Stomach smooth muscle (tissue), 2 donors: Measurements from ENCODE around the gene CCDC78.

Experiments used
- H3K27ac ChIP-seq: one replicate; pipeline ENCODE4 v1.7.0; 2013; ENCODE audit warnings: mild to moderate bottlenecking, low read length, inconsistent platforms
- H3K27me3 ChIP-seq, 2 donors: one replicate each; pipeline ENCODE4 v1.7.0; 2013; ENCODE audit warnings: low read length in 2 of 2; ENCODE audit not compliant: insufficient read depth in 2 of 2, control insufficient read depth in 1 of 2
- H3K36me3 ChIP-seq, 2 donors: one replicate each; pipeline ENCODE4 v1.7.0; 2013; ENCODE audit warnings: low read length in 2 of 2; ENCODE audit not compliant: control insufficient read depth in 2 of 2, insufficient read depth in 2 of 2
- H3K4me1 ChIP-seq: one replicate; pipeline ENCODE4 v1.7.0; 2013; ENCODE audit warnings: low read length; ENCODE audit not compliant: control insufficient read depth, insufficient read depth
- H3K4me3 ChIP-seq, 2 donors: one replicate each; pipeline ENCODE4 v1.7.0; 2013; ENCODE audit warnings: low read length in 2 of 2
- H3K9ac ChIP-seq, 2 donors: one replicate each; pipeline ENCODE4 v1.7.0; 2013; ENCODE audit warnings: low read length in 2 of 2, mild to moderate bottlenecking in 1 of 2
- H3K9me3 ChIP-seq, 2 donors: one replicate each; pipeline ENCODE4 v1.7.0; 2013; ENCODE audit warnings: low read length in 2 of 2; ENCODE audit not compliant: control insufficient read depth in 2 of 2
- donor health status: healthy.
- donor health status: Pancreatic carcinoma.

Gene CCDC78

GRCh38 chr16:766820-767640, 40.8 kb upstream of the CCDC78 start:
- H3K36me3 ChIP-seq = no peaks in the 10 kb centered on the region
- no peaks in the 10 kb centered on the region for H3K4me1 ChIP-seq
- no peak overlapping the region for H3K4me3 ChIP-seq
- H3K27ac ChIP-seq = no peak overlapping the region
- H3K27me3 ChIP-seq = peaks cover 7 to 13% of the 10 kb centered on the region in 2 donors
- H3K9me3 ChIP-seq = no peaks in the 10 kb centered on the region
- no peak overlapping the region for H3K9ac ChIP-seq

DNA sequence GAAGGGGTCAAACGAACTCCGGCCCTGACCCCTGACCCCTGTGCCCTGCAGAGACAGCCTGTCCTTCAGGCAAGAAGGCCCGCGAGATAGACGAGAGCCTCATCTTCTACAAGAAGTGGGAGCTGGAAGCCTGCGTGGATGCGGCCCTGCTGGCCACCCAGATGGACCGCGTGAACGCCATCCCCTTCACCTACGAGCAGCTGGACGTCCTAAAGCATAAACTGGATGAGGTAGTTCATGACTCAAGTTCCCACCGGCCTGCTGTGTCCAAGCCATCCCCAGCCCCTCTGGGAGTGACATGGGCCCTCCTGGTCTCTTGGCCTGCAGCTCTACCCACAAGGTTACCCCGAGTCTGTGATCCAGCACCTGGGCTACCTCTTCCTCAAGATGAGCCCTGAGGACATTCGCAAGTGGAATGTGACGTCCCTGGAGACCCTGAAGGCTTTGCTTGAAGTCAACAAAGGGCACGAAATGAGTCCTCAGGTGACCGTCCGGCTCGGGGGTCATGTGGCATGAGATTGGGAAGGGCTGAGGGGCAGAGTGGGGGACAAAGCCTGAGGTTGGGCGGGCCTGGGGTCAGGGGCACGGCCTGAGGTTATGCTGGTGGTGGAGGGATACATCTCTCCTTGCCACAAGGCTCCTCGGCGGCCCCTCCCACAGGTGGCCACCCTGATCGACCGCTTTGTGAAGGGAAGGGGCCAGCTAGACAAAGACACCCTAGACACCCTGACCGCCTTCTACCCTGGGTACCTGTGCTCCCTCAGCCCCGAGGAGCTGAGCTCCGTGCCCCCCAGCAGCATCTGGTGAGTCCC, 40.0 kb upstream of the CCDC78 start:
- Histone ChIP-seq H3K36me3 (no peaks in the 10 kb centered on the region), H3K9me3 (no peaks in the 10 kb centered on the region), H3K27me3 (peaks cover 7 to 13% of the 10 kb centered on the region in 2 donors), H3K4me3 (no peak overlapping the region), H3K4me1 (no peaks in the 10 kb centered on the region), H3K27ac (no peak overlapping the region), H3K9ac (no peak overlapping the region)

DNA sequence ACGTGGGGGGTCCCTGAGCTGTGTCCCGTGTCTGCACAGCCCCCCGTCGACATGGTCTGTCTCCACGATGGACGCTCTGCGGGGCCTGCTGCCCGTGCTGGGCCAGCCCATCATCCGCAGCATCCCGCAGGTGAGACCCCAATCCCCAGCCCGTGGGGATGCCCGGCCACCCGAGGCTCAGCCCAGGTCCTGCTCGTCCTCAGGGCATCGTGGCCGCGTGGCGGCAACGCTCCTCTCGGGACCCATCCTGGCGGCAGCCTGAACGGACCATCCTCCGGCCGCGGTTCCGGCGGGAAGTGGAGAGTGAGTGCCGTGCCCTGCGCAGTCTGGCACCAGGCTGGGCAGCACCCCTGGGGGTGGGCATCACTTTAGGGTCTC, 39.2 kb upstream of the CCDC78 start:
- Histone ChIP-seq H3K27me3 (peaks cover 7 to 13% of the 10 kb centered on the region in 2 donors), H3K4me1 (no peaks in the 10 kb centered on the region), H3K9me3 (no peaks in the 10 kb centered on the region), H3K36me3 (no peaks in the 10 kb centered on the region), H3K4me3 (no peak overlapping the region), H3K9ac (no peak overlapping the region), H3K27ac (no peak overlapping the region)

DNA sequence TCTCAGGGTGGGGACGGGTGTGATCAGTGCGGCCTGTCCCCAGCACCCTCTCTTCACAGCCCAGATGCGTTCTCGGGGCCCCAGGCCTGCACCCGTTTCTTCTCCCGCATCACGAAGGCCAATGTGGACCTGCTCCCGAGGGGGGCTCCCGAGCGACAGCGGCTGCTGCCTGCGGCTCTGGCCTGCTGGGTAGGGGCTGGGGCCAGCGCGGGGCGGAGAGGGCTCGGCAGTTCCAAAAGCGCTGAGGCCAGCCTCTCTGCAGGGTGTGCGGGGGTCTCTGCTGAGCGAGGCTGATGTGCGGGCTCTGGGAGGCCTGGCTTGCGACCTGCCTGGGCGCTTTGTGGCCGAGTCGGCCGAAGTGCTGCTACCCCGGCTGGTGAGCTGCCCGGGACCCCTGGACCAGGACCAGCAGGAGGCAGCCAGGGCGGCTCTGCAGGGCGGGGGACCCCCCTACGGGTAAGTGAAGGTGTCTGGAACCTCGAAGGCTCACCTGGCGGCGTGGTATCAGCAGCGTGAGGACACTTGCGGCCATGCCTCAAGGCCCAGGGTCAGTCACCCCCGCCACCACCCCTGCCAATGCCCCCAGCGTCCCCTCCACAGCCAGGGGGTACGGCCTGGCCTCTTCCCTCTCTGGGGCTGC, 38.7 kb upstream of the CCDC78 start:
- no peak overlapping the region for H3K27ac ChIP-seq
- no peaks in the 10 kb centered on the region for H3K9me3 ChIP-seq
- no peaks in the 10 kb centered on the region for H3K36me3 ChIP-seq
- no peaks in the 10 kb centered on the region for H3K4me1 ChIP-seq
- peaks cover 7 to 13% of the 10 kb centered on the region in 2 donors for H3K27me3 ChIP-seq
- no peak overlapping the region for H3K9ac ChIP-seq
- H3K4me3 ChIP-seq = no peak overlapping the region

- Histone ChIP-seq H3K27me3 (peaks cover 4 to 6% of the 10 kb centered on the region in 2 donors), H3K27ac (no peak overlapping the region), H3K9ac (no peak overlapping the region), H3K36me3 (no peaks in the 10 kb centered on the region), H3K9me3 (no peaks in the 10 kb centered on the region), H3K4me1 (no peaks in the 10 kb centered on the region), H3K4me3 (no peak overlapping the region)
Observed at GRCh38 chr16:764184-764750, 38.0 kb upstream of the CCDC78 start.

- Histone ChIP-seq H3K4me3 (no peak overlapping the region), H3K36me3 (no peaks in the 10 kb centered on the region), H3K27me3 (peaks cover 4 to 5% of the 10 kb centered on the region in 2 donors), H3K4me1 (no peaks in the 10 kb centered on the region), H3K27ac (no peak overlapping the region), H3K9me3 (no peaks in the 10 kb centered on the region), H3K9ac (no peak overlapping the region)
Observed at GRCh38 chr16:763369-764183, 37.3 kb upstream of the CCDC78 start.

DNA sequence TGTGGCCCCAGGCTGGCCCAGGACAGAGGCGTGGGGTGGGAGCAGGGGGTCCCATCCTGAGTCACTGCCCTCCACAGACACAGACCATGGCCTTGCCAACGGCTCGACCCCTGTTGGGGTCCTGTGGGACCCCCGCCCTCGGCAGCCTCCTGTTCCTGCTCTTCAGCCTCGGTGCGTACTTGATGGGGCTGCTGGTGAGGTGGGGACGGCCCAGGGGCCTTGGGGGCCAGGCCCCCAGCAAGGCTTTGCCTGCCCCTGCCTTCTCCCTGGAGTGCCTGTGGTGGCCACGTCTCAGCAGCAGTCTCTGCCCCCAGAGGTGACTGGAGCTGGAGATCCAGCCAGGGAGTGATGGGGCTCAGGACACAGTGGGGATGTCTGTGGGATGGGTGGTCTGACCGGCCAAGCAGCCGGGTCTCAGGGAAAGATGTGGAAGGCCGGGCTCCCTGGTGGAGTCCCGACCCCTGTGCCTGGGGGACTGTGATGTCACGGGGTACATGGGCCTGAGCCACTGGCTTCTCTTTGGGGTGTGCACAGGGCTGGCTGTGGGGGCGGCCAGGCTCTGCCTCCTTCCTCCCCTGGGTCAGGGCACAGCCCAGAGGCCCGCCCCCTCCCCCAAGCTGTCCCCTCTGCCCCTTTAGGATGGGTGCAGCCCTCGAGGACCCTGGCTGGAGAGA, 36.5 kb upstream of the CCDC78 start:
- no peaks in the 10 kb centered on the region for H3K36me3 ChIP-seq
- H3K4me1 ChIP-seq = no peaks in the 10 kb centered on the region
- no peak overlapping the region for H3K27ac ChIP-seq
- H3K27me3 ChIP-seq = peaks cover 0 to 3% of the 10 kb centered on the region in 2 donors
- no peak overlapping the region for H3K9ac ChIP-seq
- no peaks in the 10 kb centered on the region for H3K9me3 ChIP-seq
- no peak overlapping the region for H3K4me3 ChIP-seq

DNA sequence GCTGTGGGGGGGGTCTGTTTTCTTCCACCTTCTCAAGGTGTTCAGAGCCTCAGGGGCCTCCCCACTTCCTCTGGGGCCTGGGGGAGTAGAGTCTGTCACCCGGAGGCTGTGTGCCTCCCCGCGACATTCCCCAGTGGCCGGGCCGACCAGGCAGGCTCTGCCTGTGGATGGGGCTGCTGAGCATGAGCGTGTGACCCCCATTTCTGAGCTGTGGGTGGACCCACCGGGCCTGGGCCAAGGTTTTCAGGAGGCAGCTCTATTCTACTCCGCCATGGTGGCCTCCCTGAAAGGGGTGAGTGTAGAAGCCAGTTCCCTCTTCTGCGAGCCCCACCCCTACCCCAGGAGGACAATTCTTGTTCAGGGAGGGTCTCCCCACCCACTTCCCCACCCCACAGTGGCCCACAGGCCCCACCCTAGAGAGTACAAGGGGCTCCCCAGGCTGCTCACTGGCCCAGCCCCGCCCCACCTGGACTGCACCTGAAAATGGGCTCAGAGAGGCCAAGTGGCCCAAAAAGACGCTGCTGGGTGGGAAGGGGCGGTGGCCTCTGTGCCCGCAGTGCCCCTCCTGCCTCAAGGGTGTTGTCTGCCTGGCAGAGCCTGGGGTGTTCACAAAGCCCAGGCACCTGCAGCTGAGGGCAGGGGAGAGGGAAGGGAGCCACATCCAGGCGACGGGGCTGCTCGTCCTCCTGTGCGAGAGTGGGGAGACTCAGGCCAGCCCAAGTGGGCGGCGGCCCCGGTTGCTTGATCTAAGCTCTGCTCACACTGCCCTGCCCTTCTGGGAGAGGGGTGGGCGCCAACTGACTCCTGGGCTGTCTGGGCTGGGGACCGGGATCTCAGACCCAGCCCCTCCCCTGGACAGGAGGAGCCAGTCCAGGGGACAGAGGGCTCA, 35.6 kb upstream of the CCDC78 start:
- H3K4me3 ChIP-seq = no peak overlapping the region
- H3K4me1 ChIP-seq = no peaks in the 10 kb centered on the region
- H3K27ac ChIP-seq = no peak overlapping the region
- H3K9ac ChIP-seq = no peak overlapping the region
- H3K36me3 ChIP-seq = no peaks in the 10 kb centered on the region
- H3K27me3 ChIP-seq = peaks cover 0 to 3% of the 10 kb centered on the region in 2 donors
- no peaks in the 10 kb centered on the region for H3K9me3 ChIP-seq
